ENCODE results near the gene SURF1.
A peak's percentile ranks its signal among the peaks of the same experiment; 100 is the strongest.

SURF1 gene

DNA sequence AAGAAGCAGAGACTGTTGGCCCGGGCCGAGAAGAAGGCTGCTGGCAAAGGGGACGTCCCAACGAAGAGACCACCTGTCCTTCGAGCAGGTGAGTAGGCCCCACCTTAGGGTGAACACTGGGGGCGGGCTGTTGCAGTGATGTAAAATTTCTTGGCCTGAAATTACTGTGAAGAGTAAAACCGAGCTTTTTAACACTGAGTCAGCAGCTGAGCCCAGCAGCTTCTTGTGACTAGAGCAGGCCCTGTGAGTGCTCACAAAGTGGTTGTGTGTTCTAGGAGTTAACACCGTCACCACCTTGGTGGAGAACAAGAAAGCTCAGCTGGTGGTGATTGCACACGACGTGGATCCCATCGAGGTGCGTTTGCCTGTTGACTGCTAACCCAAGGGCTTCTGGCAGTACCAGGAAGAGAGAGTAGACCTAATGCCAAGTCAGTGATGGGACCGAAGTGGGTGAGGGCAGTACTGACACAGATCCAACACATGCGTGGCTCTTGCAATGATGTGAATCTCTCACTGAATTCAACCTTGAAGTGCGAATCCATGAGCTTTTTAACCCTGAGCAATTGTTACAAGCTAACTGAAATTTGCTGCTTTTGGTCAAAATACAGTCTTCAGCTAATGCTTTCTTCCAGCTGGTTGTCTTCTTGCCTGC, 6.2 kb downstream of the SURF1 start:
- H3K4me3 Mint-ChIP-seq, result peak overlapping the region; percentile 99
- H3K36me3 Mint-ChIP-seq (ENCODE audit: low read depth), result peaks cover 59% of the 10 kb centered on the region
- H3K9me3 Mint-ChIP-seq, result no peaks in the 10 kb centered on the region
- peak overlapping the region; percentile 98 for H3K27ac Mint-ChIP-seq
- no peaks in the 10 kb centered on the region for H3K27me3 Mint-ChIP-seq (ENCODE audit: low read depth)
- H3K4me1 Mint-ChIP-seq (ENCODE audit: low read depth), result peaks cover 33% of the 10 kb centered on the region
- DNase-seq (ENCODE audit: low spot score), result no peak

DNA sequence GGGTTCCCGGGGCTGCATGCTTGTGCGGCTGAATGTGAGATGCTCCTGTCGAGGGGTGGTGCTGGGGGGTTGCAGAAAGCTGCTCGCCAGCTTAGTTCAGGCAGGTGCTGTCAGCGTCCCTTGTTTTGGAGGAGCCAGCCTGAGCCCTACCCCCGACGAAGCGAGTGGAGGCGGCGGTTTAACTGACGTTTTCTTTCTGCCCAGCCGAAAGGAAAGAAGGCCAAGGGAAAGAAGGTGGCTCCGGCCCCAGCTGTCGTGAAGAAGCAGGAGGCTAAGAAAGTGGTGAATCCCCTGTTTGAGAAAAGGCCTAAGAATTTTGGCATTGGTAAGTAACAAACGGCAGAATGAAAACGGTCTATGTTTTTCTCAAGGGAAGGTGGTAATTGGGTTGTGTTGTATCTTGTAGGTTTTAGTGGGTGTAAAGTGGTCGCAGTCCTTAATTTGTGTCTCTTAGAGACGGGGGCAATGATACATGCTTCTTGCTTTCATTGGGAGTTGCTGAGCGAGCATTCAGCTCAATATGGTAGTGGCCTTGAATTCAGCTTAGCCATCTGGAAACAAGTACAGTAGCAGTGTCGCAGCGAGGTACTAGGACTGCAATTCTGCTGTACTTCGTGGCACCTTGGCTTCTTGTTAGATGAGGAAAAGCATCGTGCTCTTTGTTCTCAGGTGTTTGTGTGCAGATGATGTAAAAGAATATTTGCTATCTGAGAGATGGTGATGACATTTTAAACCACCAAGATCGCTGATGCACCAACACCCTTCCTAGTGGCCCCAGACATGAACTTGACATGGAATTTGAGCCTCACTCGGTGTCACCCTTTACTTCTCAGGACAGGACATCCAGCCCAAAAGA, 7.3 kb downstream of the SURF1 start:
- no peaks in the 10 kb centered on the region for H3K27me3 Mint-ChIP-seq (ENCODE audit: low read depth)
- H3K36me3 Mint-ChIP-seq (ENCODE audit: low read depth), result peaks cover 59% of the 10 kb centered on the region
- peaks cover 33% of the 10 kb centered on the region for H3K4me1 Mint-ChIP-seq (ENCODE audit: low read depth)
- peak overlapping the region; percentile 99 for H3K4me3 Mint-ChIP-seq
- H3K27ac Mint-ChIP-seq, result peak overlapping the region; percentile 98
- DNase-seq (ENCODE audit: low spot score), result no peak
- no peaks in the 10 kb centered on the region for H3K9me3 Mint-ChIP-seq

DNA sequence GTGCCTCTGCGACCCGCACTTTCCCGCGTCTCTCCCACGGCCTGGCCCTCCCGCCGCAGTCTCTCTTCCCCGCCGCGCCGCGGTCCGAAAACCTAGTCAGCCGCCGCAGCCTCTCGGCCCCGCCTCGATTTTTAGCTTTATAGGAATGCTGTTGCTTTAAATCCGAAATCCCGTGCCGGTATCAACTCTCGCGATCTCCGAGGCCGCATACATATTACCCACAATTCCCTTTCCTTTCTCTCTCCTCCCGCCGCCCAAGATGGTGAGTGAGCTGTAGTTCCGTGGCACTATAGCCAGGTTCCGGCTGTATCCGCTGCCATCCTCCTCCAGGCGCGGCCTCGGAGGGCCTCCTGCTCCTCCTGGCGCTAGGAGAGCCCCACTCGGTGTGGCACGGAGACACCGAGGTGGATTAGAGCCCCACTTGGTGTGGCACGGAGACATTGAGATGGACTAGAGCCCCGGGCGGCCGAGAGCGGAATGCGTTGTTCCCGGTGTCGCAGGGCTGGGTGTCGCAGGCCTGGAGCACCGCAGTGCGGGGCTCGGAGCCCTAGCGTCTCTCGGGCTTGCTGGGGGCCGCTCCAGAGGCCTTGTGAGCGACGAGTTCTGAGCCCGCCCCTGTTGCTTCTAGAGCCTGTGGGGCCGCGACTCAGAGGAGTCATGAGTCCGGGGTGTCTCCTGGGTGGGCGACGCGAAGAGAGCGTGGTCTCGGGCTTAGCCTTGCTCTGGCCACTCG, 8.1 kb downstream of the SURF1 start, which contains the start of the genes MED22 and RPL7A:
MED22 (minus strand) TSS at position 147 of the 733 bp plus-strand sequence. CDS start 1,469 bp downstream, outside the sequence.
RPL7A (plus strand) TSS at position 234 of the 733 bp plus-strand sequence; CDS start at position 260, 26 bp downstream.
- H3K9me3 Mint-ChIP-seq, result no peaks in the 10 kb centered on the region
- peaks cover 31% of the 10 kb centered on the region for H3K4me1 Mint-ChIP-seq (ENCODE audit: low read depth)
- H3K36me3 Mint-ChIP-seq (ENCODE audit: low read depth), result peaks cover 56% of the 10 kb centered on the region
- H3K27me3 Mint-ChIP-seq (ENCODE audit: low read depth), result no peaks in the 10 kb centered on the region
- peak within 1 kb of the TSS; percentile 98 for H3K27ac Mint-ChIP-seq
- H3K4me3 Mint-ChIP-seq, result peak within 1 kb of the TSS; percentile 99
- DNase-seq (ENCODE audit: low spot score), result peak; percentile 92

DNA sequence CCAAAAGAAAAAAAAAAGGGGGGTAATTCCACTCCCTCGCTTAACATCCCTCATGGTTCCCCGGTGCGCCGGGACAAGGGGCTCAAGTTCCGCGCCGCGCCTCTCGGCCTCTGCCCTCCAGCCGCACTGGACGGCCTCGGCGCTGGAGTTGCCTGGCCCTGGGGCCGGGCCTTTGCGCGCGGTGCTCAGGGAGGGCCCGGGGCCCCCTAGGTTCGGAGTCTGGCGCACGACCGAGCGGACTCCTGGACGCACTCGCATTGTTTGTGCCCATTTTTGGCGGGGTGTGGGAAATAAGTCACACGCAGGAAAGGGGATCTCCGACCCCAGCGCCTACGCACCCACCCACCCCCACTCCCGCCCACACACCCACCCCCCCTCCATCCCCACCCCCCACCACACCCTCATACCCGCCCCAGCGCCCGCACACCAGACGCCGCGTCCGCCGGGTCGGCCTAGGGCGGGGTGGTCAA, 8.7 kb downstream of the SURF1 start:
- Mint-ChIP-seq H3K27ac (peak overlapping the region; percentile 98), H3K9me3 (no peaks in the 10 kb centered on the region), H3K27me3 (ENCODE audit: low read depth) (no peaks in the 10 kb centered on the region), H3K4me3 (peak overlapping the region; percentile 99), H3K36me3 (ENCODE audit: low read depth) (peaks cover 52% of the 10 kb centered on the region), H3K4me1 (ENCODE audit: low read depth) (peaks cover 31% of the 10 kb centered on the region)
- peak; percentile 32 for DNase-seq (ENCODE audit: low spot score)

DNA sequence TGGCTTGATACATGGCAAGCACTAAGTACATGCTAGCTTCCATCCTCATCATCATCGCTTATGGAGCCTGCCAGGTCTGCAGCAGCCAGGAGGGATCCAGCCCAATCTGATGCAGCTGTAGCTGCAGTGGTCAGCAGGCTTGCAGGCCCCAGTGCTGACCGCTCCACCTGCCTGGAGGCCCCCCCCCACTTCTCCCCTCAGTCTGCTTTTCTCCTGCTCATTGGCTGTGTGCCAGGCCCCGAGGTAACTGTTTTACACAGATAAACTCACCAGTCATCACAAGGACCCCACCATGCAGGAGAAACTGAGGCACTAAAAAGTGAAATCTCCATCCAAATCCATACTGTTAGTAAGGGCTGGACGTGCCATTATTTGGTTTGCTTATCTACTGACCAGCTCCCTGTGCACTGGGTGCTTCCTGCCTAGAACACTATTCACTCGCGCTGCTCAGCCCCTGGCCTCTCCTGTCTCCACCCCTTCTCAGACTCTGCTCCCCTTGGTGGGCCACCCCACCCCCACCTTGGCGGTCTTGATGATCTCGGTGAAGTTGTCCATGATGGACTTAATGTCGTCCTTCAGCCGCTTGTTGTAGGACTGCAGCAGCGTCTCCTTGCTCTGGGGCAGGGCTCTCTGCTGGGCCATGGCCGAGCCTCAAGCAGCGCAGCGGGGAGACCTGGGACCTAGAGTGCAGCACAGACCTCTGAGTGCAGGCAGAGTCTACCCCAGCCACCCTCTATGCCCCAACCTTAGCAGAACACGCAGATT, 10.1 kb downstream of the SURF1 start:
- peaks cover 31% of the 10 kb centered on the region for H3K4me1 Mint-ChIP-seq (ENCODE audit: low read depth)
- no peak for DNase-seq (ENCODE audit: low spot score)
- no peaks in the 10 kb centered on the region for H3K9me3 Mint-ChIP-seq

DNA sequence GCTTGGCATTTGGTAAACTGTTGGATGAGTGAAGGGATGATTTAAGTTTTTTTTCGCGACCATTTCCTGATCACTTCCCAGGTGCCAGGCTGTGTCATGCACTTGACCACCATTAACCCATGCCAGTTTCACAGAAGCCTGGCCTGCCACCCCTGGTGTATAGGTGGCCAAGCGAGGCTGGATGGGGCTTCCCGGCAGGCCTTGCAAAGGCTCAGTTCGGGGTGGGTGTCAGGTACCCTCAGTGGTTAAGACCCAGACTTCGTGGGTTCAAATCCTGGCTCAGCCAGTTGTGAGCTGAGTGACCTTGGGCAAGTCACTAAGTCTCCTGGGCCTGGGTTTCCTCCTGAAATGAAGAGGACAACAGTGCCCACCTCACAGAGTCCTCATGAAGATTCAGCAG, 10.7 kb downstream of the SURF1 start:
- peaks cover 39% of the 10 kb centered on the region for H3K36me3 Mint-ChIP-seq (ENCODE audit: low read depth)
- DNase-seq (ENCODE audit: low spot score), result no peak
- H3K27ac Mint-ChIP-seq, result no peak overlapping the region
- H3K4me3 Mint-ChIP-seq, result no peak overlapping the region
- H3K9me3 Mint-ChIP-seq, result no peaks in the 10 kb centered on the region
- H3K4me1 Mint-ChIP-seq (ENCODE audit: low read depth), result peaks cover 32% of the 10 kb centered on the region
- H3K27me3 Mint-ChIP-seq (ENCODE audit: low read depth), result no peaks in the 10 kb centered on the region

More for the DNA sequence above, 10.1 kb downstream of the SURF1 start:
- Mint-ChIP-seq H3K27ac (peak overlapping the region; percentile 78), H3K4me3 (peak overlapping the region; percentile 99), H3K27me3 (ENCODE audit: low read depth) (no peaks in the 10 kb centered on the region), H3K36me3 (ENCODE audit: low read depth) (peaks cover 44% of the 10 kb centered on the region)

DNA sequence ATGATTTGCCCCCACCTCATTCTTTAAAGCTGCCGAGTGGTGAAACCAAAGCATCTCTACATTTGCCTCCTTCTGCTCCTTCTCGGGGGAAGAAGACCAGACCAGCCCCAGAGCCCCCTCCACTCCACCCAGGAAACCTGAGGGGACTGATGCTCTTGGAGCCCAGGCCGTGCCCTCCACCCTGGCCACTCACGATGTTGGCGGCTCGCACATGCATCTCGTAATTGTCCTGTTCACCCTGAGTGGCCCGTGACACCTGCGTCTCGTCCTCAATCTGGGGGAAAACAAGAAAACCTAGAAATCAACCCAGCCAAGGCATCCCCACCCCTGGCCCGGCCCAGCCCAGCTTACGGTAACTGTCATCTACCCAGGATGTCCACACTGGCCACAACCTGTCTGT, 11.3 kb downstream of the SURF1 start:
- peaks cover 40% of the 10 kb centered on the region for H3K36me3 Mint-ChIP-seq (ENCODE audit: low read depth)
- no peaks in the 10 kb centered on the region for H3K9me3 Mint-ChIP-seq
- no peak for DNase-seq (ENCODE audit: low spot score)
- no peak overlapping the region for H3K4me3 Mint-ChIP-seq
- H3K27ac Mint-ChIP-seq, result no peak overlapping the region
- H3K27me3 Mint-ChIP-seq (ENCODE audit: low read depth), result no peaks in the 10 kb centered on the region
- peaks cover 29% of the 10 kb centered on the region for H3K4me1 Mint-ChIP-seq (ENCODE audit: low read depth)

DNA sequence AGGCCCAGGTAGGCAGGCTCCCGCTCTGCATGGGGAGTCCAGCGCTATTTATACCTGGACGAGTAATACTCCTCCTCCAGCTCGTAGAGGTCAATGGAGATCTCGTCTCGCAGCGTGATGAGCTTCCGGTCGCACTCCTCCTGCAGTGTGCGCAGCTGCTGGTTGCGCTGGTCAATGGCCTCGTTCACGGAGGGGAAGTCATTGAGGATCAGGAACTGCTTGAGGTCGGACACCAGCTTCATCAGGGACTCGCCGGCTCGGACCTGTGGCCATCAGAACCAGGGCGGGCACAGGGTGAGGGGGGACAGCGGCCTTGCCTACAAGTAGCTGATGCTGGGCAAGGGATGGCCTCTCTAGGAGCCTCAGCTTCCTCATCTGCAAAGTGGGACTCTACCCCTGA, 12.2 kb downstream of the SURF1 start:
- H3K9me3 Mint-ChIP-seq, result no peaks in the 10 kb centered on the region
- DNase-seq (ENCODE audit: low spot score), result no peak
- H3K4me1 Mint-ChIP-seq (ENCODE audit: low read depth), result peaks cover 21% of the 10 kb centered on the region
- peaks cover 39% of the 10 kb centered on the region for H3K36me3 Mint-ChIP-seq (ENCODE audit: low read depth)
- H3K27ac Mint-ChIP-seq, result no peak overlapping the region
- H3K4me3 Mint-ChIP-seq, result no peak overlapping the region
- no peaks in the 10 kb centered on the region for H3K27me3 Mint-ChIP-seq (ENCODE audit: low read depth)

DNA sequence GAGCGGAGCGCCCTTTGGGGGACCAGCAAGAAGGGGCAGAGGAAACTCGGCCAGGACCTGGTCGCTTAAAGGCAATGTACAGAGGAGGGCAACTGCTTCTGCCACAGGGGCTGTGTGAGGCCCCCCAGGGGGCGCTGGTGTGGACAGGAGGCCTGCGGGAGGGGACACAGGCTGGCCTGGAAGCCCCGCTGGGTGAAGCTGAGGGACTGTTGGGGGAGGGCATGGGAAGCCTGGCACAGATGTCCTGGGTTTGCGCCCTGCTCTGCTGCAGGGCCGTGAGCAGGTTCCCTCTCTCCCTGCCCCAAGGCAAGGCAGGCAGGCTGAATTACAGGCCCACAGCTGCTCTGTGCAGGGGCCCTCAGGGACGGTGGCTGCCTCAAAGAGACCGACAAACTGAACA, 13.7 kb downstream of the SURF1 start:
- Mint-ChIP-seq H3K36me3 (ENCODE audit: low read depth) (peaks cover 34% of the 10 kb centered on the region), H3K4me3 (no peak overlapping the region), H3K27me3 (ENCODE audit: low read depth) (no peaks in the 10 kb centered on the region), H3K4me1 (ENCODE audit: low read depth) (peaks cover 20% of the 10 kb centered on the region), H3K27ac (no peak overlapping the region), H3K9me3 (no peaks in the 10 kb centered on the region)
- DNase-seq (ENCODE audit: low spot score), result no peak

DNA sequence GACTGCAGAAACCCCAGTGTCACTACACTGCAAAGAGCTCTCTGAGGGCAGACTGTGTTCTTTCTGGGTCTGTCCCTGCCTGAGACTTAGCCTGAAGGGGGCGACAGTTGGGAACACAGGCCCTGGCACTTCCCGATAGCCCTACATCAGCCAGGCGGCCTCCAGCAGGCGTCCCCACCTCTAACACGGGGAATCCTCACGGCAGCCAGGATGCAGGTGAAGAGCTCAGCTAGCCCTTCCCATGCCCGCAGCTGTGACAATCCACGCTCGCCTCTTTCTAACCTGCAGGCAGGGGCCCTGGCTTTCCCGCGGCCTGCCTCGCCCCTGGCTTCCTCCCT, 14.2 kb downstream of the SURF1 start:
- Mint-ChIP-seq H3K4me1 (ENCODE audit: low read depth) (peaks cover 17% of the 10 kb centered on the region), H3K36me3 (ENCODE audit: low read depth) (peaks cover 33% of the 10 kb centered on the region), H3K27me3 (ENCODE audit: low read depth) (no peaks in the 10 kb centered on the region), H3K9me3 (no peaks in the 10 kb centered on the region), H3K4me3 (no peak overlapping the region), H3K27ac (peak overlapping the region; percentile 41)
- DNase-seq (ENCODE audit: low spot score), result no peak

DNA sequence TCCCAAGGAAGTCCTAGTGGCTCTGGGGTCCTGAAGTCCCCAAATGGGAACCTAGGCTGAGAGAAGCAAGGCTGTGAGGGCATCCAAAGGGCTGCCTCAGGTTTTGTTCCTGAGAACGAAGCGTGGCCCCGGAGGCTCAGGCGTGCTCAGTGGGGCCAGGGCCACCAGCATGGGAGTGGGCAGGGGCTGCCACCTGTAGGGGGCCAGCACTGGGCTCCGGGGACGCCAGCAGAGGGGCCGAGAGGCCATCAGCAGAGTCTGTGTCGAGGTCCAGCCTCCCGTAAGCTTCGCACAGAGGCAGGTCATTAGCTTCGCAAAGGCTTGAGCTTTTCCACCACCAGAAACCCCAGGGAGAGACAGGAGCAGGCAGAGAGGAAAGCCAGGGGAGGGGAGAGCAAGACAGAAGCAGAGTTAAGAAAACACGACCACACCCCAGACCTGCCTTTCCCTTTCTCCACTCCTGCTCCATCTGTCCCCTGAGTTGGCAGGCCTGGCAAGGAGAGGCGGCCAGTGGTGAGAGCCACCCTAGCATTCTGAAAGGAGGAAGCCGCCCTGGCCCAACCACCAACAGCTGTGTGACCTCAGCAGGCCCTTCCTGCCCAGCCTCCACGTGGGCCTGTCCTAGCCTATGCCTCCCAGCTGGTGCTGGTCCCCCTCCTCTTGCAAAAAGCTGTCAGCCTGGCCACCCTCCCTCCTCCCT, 14.8 kb downstream of the SURF1 start:
- Mint-ChIP-seq H3K4me1 (ENCODE audit: low read depth) (peaks cover 12% of the 10 kb centered on the region), H3K4me3 (no peak overlapping the region), H3K9me3 (no peaks in the 10 kb centered on the region), H3K36me3 (ENCODE audit: low read depth) (peaks cover 32% of the 10 kb centered on the region), H3K27ac (peak overlapping the region; percentile 41), H3K27me3 (ENCODE audit: low read depth) (no peaks in the 10 kb centered on the region)
- DNase-seq (ENCODE audit: low spot score), result no peak

DNA sequence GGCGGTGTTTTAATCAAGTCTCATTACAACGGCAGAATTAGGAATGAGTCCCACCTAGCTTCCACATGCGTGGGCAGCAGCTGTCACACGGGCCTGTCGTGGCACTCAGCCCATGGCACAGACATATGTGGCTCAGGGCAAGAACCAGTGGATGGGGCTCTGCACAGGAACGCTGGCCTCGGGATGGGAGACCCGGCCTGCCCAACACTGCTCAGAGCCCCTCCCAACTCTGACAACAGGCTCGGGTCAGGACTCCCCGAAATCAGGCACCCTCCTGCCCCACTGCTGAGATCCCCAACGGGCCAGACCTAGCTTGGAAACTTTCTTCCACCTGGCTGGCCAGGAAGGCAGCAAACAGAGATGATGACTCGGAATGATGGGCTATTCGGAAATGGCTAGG, 15.4 kb downstream of the SURF1 start:
- no peak overlapping the region for H3K4me3 Mint-ChIP-seq
- no peaks in the 10 kb centered on the region for H3K27me3 Mint-ChIP-seq (ENCODE audit: low read depth)
- H3K4me1 Mint-ChIP-seq (ENCODE audit: low read depth), result peaks cover 10% of the 10 kb centered on the region
- DNase-seq (ENCODE audit: low spot score), result no peak
- H3K9me3 Mint-ChIP-seq, result no peaks in the 10 kb centered on the region
- peak overlapping the region; percentile 55 for H3K27ac Mint-ChIP-seq
- peaks cover 33% of the 10 kb centered on the region for H3K36me3 Mint-ChIP-seq (ENCODE audit: low read depth)

DNA sequence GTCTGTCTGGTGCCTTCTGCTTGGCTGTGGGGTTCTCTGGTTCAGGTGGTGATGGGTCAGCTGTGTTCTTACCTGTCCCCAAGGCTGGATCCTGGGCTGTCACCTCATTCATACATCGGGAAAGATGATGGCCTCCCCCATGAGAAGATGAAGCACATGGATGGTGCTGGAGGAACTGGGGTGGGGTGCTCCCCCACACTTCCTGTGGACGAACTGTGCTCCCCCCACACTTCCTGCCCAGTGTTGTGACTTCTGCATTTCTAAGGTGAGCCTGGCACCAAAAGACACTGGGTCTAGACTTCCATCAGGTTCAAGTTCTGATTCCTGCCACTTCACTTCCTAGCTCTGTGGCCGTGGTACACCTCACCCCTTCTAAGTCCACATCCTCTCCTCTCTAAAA, 16.0 kb downstream of the SURF1 start:
- Mint-ChIP-seq H3K9me3 (no peaks in the 10 kb centered on the region), H3K4me1 (ENCODE audit: low read depth) (peaks cover 11% of the 10 kb centered on the region), H3K36me3 (ENCODE audit: low read depth) (peaks cover 35% of the 10 kb centered on the region), H3K4me3 (no peak overlapping the region), H3K27me3 (ENCODE audit: low read depth) (no peaks in the 10 kb centered on the region), H3K27ac (peak overlapping the region; percentile 51)
- no peak for DNase-seq (ENCODE audit: low spot score)

Measured in T-helper 2 cell treated with Interferon-gamma antibody and Interleukin-4, amounts not matched to agents 5 μg/mL and 100 μg/mL, for 36 hours (primary cell).